ENCODE measurements around the gene LEFTY1.

DNA sequence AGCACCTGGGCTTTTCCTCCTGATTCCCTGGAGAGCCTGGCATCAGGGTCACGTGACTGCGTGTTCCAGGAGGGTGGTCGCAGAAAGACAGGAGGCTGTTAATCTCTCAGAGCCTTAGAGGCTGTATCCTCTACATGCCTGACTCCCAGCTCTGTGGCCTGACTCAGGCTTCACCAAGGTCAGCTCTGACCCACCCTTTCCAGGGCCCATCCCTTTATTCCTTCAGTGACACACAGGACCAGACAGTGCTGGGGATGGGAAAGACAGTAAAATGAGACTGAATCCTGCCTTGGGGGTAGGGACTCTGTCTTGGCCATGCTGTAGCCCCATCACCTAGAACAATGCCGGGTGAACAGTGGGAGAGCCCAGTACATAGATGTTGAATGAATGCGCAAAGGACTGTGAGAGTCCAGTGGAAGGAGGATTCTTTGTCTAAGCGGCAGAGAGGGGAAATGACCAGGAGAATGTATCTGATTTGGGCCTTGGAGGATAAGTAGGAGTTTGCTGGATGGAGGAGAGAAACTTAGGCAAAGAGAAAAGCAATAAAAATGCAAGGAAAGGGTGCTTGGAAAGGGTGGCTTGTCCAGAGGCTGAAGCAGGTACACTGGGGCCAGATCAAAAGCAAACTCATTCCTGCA lies 46.0 kb downstream of the LEFTY1 start:
- TF ChIP-seq, protein P1, sequence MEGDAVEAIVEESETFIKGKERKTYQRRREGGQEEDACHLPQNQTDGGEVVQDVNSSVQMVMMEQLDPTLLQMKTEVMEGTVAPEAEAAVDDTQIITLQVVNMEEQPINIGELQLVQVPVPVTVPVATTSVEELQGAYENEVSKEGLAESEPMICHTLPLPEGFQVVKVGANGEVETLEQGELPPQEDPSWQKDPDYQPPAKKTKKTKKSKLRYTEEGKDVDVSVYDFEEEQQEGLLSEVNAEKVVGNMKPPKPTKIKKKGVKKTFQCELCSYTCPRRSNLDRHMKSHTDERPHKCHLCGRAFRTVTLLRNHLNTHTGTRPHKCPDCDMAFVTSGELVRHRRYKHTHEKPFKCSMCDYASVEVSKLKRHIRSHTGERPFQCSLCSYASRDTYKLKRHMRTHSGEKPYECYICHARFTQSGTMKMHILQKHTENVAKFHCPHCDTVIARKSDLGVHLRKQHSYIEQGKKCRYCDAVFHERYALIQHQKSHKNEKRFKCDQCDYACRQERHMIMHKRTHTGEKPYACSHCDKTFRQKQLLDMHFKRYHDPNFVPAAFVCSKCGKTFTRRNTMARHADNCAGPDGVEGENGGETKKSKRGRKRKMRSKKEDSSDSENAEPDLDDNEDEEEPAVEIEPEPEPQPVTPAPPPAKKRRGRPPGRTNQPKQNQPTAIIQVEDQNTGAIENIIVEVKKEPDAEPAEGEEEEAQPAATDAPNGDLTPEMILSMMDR (IDR thresholded peaks at IDR 0.05 in 2 of 3, conservative IDR thresholded peaks at IDR 0.05 in 1 of 3; ENCODE audit: borderline replicate concordance in 1 of 3, insufficient read depth in 1 of 3, low read depth in 2 of 3, low read length in 2 of 3) = no peak
- TF ChIP-seq EZH2phosphoT487 (IDR thresholded peaks at IDR 0.05; ENCODE audit: borderline replicate concordance) = no peak
- no peak for TF ChIP-seq SP1 (IDR thresholded peaks at IDR 0.05; ENCODE audit: low read depth)
- TF ChIP-seq SIN3A (IDR thresholded peaks at IDR 0.05; ENCODE audit: low read depth) = no peak
- TF ChIP-seq ZBTB33 (IDR thresholded peaks at IDR 0.05; ENCODE audit: extremely low read depth, insufficient replicate concordance, low read length) = no peak
- no peak for TF ChIP-seq JUND (IDR thresholded peaks at IDR 0.05)
- TF ChIP-seq ZNF274 (IDR thresholded peaks at IDR 0.05; ENCODE audit: low read depth, low read length) = no peak
- TF ChIP-seq POLR2AphosphoS5 (IDR thresholded peaks at IDR 0.05; ENCODE audit: low read depth, low read length) = no peak
- no peak for TF ChIP-seq REST (IDR thresholded peaks at IDR 0.05; ENCODE audit: low read depth)
- TF ChIP-seq POLR2A (IDR thresholded peaks at IDR 0.05; ENCODE audit: borderline replicate concordance, extremely low read depth, insufficient read depth, insufficient read length) = no peak
- TF ChIP-seq, protein P2, sequence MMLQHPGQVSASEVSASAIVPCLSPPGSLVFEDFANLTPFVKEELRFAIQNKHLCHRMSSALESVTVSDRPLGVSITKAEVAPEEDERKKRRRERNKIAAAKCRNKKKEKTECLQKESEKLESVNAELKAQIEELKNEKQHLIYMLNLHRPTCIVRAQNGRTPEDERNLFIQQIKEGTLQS (IDR thresholded peaks at IDR 0.05) = no peak
- TF ChIP-seq EZH2 (IDR thresholded peaks at IDR 0.05) = no peak
- TF ChIP-seq RAD21 (IDR thresholded peaks at IDR 0.05; ENCODE audit: low read depth) = no peak

Data from HCT116 (cell line).